GM21360 (cell line): ENCODE results near the gene TRAPPC8.
A peak's percentile ranks its signal among the peaks of the same experiment; 100 is the strongest.
"Not testable (repeated sequence)": the region's sequence is repeated elsewhere in the genome, so short reads cannot be mapped to it uniquely, and the experiment has no call there.

ENCODE experiments used
- ATAC-seq: cut with Tn5 transposase; IDR thresholded peaks from one replicate; pipeline ENCODE4 v1.9.1; 2021; ENCODE audit warnings: mild to moderate bottlenecking, moderate library complexity; ENCODE audit not compliant: unreplicated experiment

Gene TRAPPC8

DNA sequence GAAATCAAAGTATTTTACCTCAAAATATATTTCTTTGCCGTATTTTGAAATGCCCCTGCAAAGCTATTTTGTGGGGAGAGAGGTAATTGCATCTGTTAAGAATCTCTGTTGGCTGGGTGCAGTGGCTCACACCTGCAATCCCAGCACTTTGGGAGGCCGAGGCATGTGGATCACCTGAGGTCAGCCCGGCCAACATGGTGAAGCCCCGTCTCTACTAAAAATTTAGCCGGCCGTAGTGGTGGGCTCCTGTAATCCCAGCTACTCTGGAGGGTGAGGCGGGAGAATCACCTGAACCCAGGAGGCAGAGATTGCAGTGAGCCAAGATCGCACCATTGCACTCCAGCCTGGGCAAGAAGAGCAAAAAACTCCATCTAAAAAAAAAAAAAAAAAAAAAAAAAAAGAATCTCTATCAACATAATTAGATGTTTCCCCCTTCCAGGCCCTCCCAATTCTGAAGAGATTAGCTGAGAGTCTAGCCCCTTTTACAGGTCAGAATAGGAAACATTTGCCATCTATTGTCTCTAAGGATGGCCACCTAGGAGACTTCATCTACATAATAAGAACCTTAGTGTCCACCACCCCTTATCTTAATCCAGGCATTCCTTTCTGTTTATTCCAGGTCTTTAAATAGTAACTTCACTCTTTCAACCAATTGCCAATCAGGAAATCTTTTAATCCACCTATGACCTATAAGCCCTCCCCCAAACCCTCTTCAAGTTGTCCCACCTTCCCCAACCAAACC is 3.5 kb upstream of the TRAPPC8 start:
- no peak for ATAC-seq

DNA sequence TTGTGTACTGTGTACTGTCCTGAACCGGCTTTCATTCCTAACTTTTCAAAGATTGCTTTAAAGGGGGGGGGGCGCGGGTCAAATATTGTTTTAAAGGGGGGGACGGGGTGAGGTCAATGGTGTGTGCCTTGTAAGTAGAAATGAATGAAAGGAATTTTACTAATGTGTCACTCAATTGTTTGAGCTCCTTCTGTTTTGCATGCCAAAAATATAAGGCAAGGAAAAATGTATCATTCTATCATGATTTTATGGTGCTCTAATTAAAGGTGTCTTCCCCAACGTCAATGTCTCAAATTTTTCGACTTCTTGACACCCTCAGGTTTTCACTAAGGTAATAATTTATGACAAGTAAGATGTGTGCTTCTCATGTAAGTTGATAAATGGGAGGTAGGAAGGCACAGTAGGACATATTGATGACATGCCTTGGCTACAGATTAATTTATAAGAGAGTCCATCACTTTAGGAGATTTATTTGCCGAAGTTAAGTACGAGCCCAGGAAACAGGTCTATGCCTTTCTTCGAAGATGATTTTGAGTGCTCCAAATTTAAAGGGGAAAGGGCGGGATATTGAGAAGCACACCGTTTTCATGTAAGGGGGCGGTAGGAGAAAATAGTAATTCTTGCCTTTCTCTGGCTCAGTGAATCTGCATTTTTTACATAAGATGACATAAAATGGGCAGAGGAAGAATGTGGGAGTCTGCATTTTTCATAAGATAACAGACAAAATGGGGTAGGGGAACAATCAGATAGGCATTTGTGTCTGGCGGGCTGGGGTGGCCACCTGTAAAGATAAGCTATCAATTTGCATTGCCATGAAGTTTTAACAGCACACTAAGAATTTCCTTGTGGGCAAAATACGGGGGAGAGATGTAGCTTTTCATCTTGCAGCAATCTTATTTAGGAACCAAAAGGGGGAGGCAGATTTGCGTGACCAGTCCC is 1.2 kb upstream of the TRAPPC8 start:
- ATAC-seq, result no peak

DNA sequence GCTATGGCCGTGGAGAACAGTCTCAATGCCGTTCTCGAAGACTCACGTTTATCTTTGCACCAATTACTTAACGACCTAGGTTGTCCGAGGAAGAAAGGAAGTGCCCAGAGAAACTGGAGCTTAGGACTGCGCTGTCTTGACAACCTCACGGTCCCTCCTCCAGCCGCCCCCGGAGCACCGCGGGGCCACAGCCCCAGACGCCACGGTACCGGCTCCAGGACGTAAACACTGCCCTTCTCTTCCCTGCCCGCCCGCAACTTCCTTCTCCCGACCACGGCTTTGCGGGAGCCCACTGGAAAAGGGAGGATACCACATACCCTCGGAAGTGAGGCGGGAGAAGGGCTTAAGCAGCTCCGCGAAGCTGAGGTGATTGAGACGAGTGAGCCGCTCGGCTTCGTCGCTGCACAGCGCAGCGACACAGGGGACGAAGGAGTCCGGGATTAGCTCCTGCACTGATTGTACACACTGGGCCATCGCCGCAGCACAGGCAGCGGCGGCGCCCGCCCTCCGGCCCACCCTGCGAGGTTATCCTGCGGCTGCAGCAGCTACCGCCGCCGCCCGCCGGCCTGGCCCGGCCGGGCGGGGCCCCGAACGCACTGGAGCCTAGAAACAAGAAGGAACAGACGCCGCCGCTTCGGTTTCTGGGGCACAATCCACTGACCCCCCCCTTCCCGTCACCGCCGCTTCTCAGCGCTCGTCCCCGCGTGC is 483 bp downstream of the TRAPPC8 start:
- peak; percentile 36 for ATAC-seq

- no peak for ATAC-seq
These were observed 1.7 kb downstream of the TRAPPC8 start for GRCh38 chr18:31941010-31941809.

DNA sequence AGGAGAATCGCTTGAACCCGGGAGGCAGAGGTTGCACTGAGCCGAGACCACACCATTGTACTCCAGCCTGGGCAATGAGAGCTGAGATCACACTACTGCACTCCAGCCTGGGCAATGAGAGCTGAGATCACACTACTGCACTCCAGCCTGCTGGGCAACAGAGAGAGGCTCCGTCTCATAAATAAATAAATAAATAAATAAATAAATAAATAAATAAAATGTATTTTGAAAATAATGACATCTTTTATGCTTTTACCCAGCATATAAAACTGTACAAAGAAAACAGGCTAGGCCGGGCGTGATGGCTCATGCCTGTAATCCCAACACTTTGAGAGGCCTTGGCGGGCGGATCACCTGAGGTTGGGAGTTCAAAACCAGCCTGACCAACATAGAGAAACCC is 8.2 kb downstream of the TRAPPC8 start:
- ATAC-seq, result not testable (repeated sequence)

GRCh38 chr18:31931886-31932240 is 11.1 kb downstream of the TRAPPC8 start:
- no peak for ATAC-seq

DNA sequence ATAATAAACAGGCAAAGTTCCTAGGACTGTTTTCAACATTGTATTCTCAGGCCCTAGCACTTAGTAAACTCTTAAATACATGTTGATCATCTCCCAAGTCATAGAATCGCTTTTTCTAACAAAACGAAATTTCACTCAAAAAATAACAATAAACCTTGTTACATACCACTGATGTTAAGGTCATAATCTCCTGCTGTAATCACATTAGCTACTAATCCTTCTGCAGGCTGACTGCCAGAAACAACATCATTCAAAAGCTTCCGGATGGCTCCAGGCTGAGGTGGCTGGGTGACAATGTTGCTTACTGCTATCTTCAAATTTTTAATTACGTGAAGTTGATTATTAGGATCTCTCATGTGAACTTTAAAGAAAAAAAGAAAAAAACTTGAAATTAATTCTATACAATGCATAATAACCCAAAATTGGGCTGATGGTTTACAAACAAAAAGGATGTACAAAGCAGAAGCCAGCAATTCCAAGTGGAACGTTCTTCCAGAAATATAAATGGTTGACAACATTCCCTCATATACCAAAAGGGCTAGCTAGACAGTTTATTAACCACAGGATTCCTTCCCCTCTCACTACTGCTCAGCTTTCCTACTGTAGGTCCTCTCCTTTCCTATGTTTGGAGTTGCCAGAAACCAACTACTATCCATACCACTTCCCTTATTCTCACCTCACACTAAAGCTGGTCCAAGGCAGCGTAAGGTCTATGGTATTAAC is 11.6 kb downstream of the TRAPPC8 start:
- no peak for ATAC-seq

DNA sequence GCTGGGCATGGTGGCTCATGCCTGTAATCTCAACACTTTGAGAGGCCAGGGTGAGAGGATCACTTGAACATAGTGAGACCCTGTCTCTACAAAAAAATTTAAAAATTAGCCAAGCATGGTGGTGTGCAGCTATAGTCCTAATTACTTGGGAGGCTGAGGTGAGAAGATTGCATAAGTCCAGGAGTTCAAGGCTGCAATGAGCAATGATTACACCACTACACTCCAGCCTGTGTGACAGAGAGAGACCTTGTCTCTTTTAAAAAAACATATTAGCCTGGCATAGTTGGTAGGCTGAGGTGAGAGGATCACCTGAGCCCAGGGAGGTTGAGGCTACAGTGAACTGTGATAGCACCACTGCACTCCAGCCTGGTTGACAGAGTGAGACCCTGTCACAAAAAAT is 13.7 kb downstream of the TRAPPC8 start:
- no peak for ATAC-seq

DNA sequence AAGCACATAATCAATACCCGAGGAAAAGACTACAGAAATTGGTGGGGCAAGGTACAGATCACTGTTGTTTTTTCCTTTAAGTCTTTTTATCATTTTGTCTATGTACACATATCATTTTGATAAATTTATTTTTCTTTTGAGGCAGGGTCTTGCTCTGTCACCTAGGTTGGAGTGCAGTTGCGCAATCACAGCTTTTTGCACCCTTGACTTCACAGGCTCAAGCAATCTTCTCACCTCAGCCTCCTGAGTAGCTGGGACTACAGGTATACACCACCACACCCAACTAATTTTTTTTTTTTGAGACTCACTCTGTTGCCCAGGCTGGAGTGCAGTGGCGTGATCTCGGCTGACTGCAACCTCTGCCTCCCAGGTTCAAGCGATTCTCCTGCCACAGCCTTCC is 15.9 kb downstream of the TRAPPC8 start:
- ATAC-seq, result not testable (repeated sequence)

DNA sequence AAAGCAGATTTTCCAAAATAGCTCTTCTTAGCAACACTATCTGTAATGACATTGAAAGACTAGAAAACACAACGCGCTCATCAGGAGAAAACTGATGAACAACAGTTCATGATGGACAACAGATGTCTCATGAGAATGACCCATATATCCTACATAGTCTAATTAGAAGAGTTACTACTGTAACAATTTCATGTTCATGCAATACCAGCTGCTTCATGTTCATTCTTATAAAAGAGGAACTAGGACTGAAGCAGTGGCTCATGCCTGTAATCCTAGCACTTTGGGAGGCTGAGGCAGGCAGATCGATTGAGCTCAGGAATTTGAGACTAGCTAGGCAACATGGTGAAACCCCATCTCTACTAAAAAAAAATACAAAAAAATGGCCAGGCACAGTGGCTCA is 22.7 kb downstream of the TRAPPC8 start:
- no peak for ATAC-seq

- not testable (repeated sequence) for ATAC-seq
These were observed 23.6 kb downstream of the TRAPPC8 start for GRCh38 chr18:31919366-31919765.

DNA sequence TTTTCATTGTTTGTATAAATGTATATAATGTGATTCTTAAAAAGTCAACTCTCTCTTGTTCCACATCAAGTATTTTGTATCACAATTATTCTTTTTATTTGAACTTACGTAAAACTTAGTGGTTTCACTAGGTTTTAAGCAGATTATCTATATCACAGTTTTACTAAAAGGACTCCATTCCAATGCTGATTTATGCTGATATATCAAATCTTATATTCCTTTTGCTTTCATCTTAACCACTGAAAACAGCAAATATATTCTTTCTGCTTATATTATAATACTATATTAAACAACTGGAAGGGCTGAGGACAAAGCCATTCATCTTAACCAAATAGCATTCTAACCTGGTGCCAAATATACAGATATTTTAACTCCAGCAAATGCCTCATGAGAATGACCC is 24.2 kb downstream of the TRAPPC8 start:
- ATAC-seq, result no peak

GRCh38 chr18:31901063-31901462 is 41.9 kb downstream of the TRAPPC8 start:
- ATAC-seq, result no peak

GRCh38 chr18:31899771-31900170 is 43.2 kb downstream of the TRAPPC8 start:
- ATAC-seq, result not testable (repeated sequence)

- ATAC-seq, result no peak
These were observed 50.0 kb downstream of the TRAPPC8 start for GRCh38 chr18:31892936-31893335.

- no peak for ATAC-seq
These were observed 51.4 kb downstream of the TRAPPC8 start for GRCh38 chr18:31891566-31891965.

DNA sequence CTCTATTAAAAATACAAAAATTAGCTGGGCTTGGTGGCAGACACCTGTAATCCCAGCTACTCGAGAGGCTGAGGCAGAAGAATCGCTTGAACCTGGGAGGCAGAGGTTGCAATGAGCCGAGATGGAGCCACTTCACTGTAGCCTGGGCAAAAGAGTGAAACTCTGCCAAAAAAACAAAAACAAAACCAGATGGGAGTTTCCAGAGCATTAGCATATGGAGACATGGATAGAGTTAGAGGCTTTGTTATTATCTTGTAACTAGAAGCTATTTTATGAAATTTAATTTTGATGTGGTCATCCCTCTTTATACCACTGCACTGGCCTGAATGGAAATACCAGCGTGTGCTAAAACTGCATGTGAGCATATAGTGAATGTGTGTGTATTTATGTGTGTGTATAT is 58.9 kb downstream of the TRAPPC8 start:
- no peak for ATAC-seq

DNA sequence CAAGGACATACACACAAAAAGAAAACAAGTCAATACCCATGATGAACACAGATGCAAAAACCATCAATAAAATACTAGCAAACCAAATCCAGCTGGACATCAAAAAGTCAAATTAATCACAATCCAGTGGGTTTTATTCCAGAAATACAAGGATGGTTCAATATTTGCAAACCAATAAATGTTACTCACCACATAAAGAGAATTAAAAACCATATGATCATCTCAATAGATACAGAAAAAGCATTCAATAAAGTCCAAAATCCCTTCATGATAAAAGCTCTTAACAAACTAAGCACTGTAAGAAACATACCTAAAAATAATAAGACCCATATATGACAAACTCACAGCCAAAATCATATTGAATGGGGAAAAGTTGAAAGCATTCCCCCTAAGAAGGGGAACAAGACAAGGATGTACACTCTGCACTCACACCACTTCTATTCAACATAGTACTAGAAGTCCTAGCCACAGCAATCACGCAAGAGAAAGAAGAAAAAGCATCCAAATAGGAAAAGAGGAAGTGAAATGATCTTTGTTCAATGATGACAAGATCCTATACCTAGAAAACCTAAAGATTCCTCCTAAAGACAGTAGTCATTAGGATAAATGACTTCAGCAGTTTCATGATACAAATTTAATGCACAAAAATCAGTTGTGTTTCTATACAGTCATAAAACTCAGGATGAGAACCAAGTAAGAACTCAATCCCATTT is 62.6 kb downstream of the TRAPPC8 start:
- no peak for ATAC-seq

- ATAC-seq, result no peak
These were observed 64.6 kb downstream of the TRAPPC8 start for GRCh38 chr18:31878358-31878757.
